Stimulated activated CD4-positive, alpha-beta T cell treated with anti-CD3 and anti-CD28 coated beads, Interleukin-2, amount 100 ng/mL, for 4 hours (primary cell): Measurements from ENCODE around the gene ATP5F1D.

ENCODE experiments used
- DNase-seq: peaks from one replicate; pipeline ENCODE4 v3.0.0-alpha.2; 2020; ENCODE audit warnings: low read depth

ATP5F1D gene

GRCh38 chr19:1270854-1271527, 29.4 kb downstream of the ATP5F1D start:
- DNase-seq, result no peak

- no peak for DNase-seq
These were observed 30.2 kb downstream of the ATP5F1D start for GRCh38 chr19:1271528-1272422.

- DNase-seq, result no peak
These were observed 31.1 kb downstream of the ATP5F1D start for GRCh38 chr19:1272423-1273262.

- DNase-seq, result no peak
These were observed 31.9 kb downstream of the ATP5F1D start for GRCh38 chr19:1273263-1274041.

GRCh38 chr19:1274081-1274851, 32.7 kb downstream of the ATP5F1D start:
- no peak for DNase-seq

- DNase-seq, result no peak
These were observed 33.3 kb downstream of the ATP5F1D start for GRCh38 chr19:1274852-1275259.

- peak; percentile 98 for DNase-seq
These were observed 33.9 kb downstream of the ATP5F1D start, which contains the start of gene FAM174C for GRCh38 chr19:1275260-1275975. FAM174C (plus strand) TSS chr19:1275530; CDS start chr19:1275550, 20 bp downstream.

GRCh38 chr19:1275976-1276627, 34.6 kb downstream of the ATP5F1D start:
- no peak for DNase-seq

- DNase-seq, result no peak
These were observed 35.1 kb downstream of the ATP5F1D start for GRCh38 chr19:1276628-1277022.

- DNase-seq, result no peak
These were observed 35.5 kb downstream of the ATP5F1D start for GRCh38 chr19:1277061-1277460.

GRCh38 chr19:1278074-1278473, 36.5 kb downstream of the ATP5F1D start:
- DNase-seq, result no peak

GRCh38 chr19:1278713-1279660, 37.4 kb downstream of the ATP5F1D start:
- DNase-seq, result no peak

- DNase-seq, result peak; percentile 65
These were observed 38.3 kb downstream of the ATP5F1D start for GRCh38 chr19:1279782-1280341.

GRCh38 chr19:1280636-1281568, 39.4 kb downstream of the ATP5F1D start:
- DNase-seq, result no peak

GRCh38 chr19:1281569-1282287, 40.2 kb downstream of the ATP5F1D start:
- DNase-seq, result no peak

GRCh38 chr19:1282588-1283206, 41.1 kb downstream of the ATP5F1D start:
- DNase-seq, result no peak
